Measurements from ENCODE around the gene TIMP2.
A peak's percentile ranks its signal among the peaks of the same experiment; 100 is the strongest.

TIMP2 gene

GRCh38 chr17:78857266-78857665, 67.9 kb downstream of the TIMP2 start:
- no peaks in the 10 kb centered on the region for H3K27me3 ChIP-seq (ENCODE audit: insufficient read depth, low read length)
- no peaks in the 10 kb centered on the region for H3K4me1 ChIP-seq (ENCODE audit: insufficient read depth, low read length)
- H3K9me3 ChIP-seq (ENCODE audit: insufficient read depth, low read depth, low read length): no peaks in the 10 kb centered on the region
- no peak overlapping the region for H3K4me3 ChIP-seq (ENCODE audit: low read length)
- peaks cover 11% of the 10 kb centered on the region for H3K36me3 ChIP-seq (ENCODE audit: insufficient read depth, low read length)
- H3K9ac ChIP-seq (ENCODE audit: low read depth, low read length): no peak overlapping the region
- 94% methylated on average over 14 of the region's 14 CpGs for WGBS
- no peak overlapping the region for H3K27ac ChIP-seq (ENCODE audit: low read depth, low read length)

DNA sequence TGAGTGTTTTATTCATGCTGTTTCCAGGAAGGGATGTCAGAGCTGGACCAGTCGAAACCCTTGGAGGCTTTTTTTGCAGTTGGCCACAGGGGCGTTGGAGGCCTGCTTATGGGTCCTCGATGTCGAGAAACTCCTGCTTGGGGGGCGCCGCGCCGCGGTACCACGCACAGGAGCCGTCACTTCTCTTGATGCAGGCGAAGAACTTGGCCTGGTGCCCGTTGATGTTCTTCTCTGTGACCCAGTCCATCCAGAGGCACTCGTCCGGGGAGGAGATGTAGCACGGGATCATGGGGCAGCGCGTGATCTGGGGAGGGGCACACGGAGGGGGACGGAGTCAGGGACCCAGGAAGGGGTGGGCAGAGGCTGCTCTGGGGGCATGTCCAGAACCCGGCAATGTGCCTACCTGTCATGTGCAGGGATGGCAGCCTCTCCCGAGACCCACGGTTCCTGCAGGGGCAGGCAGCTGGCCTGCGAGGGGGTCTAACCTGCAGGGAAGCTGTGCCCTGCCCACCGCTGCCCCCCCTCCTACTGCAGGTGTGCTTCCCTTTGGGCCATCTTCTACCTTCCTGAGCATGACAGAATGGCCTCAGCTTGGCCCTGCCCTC, 69.5 kb downstream of the TIMP2 start:
- Histone ChIP-seq H3K9me3 (ENCODE audit: insufficient read depth, low read depth, low read length) (no peaks in the 10 kb centered on the region), H3K9ac (ENCODE audit: low read depth, low read length) (no peak overlapping the region), H3K4me3 (ENCODE audit: low read length) (no peak overlapping the region), H3K27me3 (ENCODE audit: insufficient read depth, low read length) (no peaks in the 10 kb centered on the region), H3K4me1 (ENCODE audit: insufficient read depth, low read length) (no peaks in the 10 kb centered on the region), H3K36me3 (ENCODE audit: insufficient read depth, low read length) (peaks cover 11% of the 10 kb centered on the region), H3K27ac (ENCODE audit: low read depth, low read length) (no peak overlapping the region)
- 95% methylated on average over 25 of the region's 25 CpGs for WGBS

- Histone ChIP-seq H3K4me3 (ENCODE audit: low read length) (no peak overlapping the region), H3K27me3 (ENCODE audit: insufficient read depth, low read length) (no peaks in the 10 kb centered on the region), H3K27ac (ENCODE audit: low read depth, low read length) (no peak overlapping the region), H3K4me1 (ENCODE audit: insufficient read depth, low read length) (no peaks in the 10 kb centered on the region), H3K9me3 (ENCODE audit: insufficient read depth, low read depth, low read length) (no peaks in the 10 kb centered on the region), H3K36me3 (ENCODE audit: insufficient read depth, low read length) (peaks cover 11% of the 10 kb centered on the region), H3K9ac (ENCODE audit: low read depth, low read length) (no peak overlapping the region)
- 95% methylated on average over 8 of the region's 9 CpGs for WGBS
Observed at GRCh38 chr17:78854508-78854907, 70.7 kb downstream of the TIMP2 start.

GRCh38 chr17:78853926-78854394, 71.2 kb downstream of the TIMP2 start:
- H3K36me3 ChIP-seq (ENCODE audit: insufficient read depth, low read length): peaks cover 11% of the 10 kb centered on the region
- H3K4me1 ChIP-seq (ENCODE audit: insufficient read depth, low read length): no peaks in the 10 kb centered on the region
- no peak overlapping the region for H3K4me3 ChIP-seq (ENCODE audit: low read length)
- H3K27ac ChIP-seq (ENCODE audit: low read depth, low read length): no peak overlapping the region
- no peaks in the 10 kb centered on the region for H3K27me3 ChIP-seq (ENCODE audit: insufficient read depth, low read length)
- H3K9me3 ChIP-seq (ENCODE audit: insufficient read depth, low read depth, low read length): no peaks in the 10 kb centered on the region
- 93% methylated on average over 11 of the region's 11 CpGs for WGBS
- H3K9ac ChIP-seq (ENCODE audit: low read depth, low read length): no peak overlapping the region

- Histone ChIP-seq H3K9me3 (ENCODE audit: insufficient read depth, low read depth, low read length) (no peaks in the 10 kb centered on the region), H3K27ac (ENCODE audit: low read depth, low read length) (no peak overlapping the region), H3K4me3 (ENCODE audit: low read length) (no peak overlapping the region), H3K36me3 (ENCODE audit: insufficient read depth, low read length) (peaks cover 11% of the 10 kb centered on the region), H3K27me3 (ENCODE audit: insufficient read depth, low read length) (no peaks in the 10 kb centered on the region), H3K9ac (ENCODE audit: low read depth, low read length) (no peak overlapping the region), H3K4me1 (ENCODE audit: insufficient read depth, low read length) (no peaks in the 10 kb centered on the region)
- WGBS: 92% methylated on average over 16 of the region's 16 CpGs
Observed at GRCh38 chr17:78852709-78853121, 72.5 kb downstream of the TIMP2 start.

- Histone ChIP-seq H3K9ac (ENCODE audit: low read depth, low read length) (no peak overlapping the region), H3K27me3 (ENCODE audit: insufficient read depth, low read length) (no peaks in the 10 kb centered on the region), H3K4me1 (ENCODE audit: insufficient read depth, low read length) (no peaks in the 10 kb centered on the region), H3K36me3 (ENCODE audit: insufficient read depth, low read length) (no peaks in the 10 kb centered on the region), H3K4me3 (ENCODE audit: low read length) (no peak overlapping the region), H3K9me3 (ENCODE audit: insufficient read depth, low read depth, low read length) (no peaks in the 10 kb centered on the region), H3K27ac (ENCODE audit: low read depth, low read length) (no peak overlapping the region)
- 93% methylated on average over 5 of the region's 5 CpGs for WGBS
Observed at GRCh38 chr17:78849026-78849425, 76.2 kb downstream of the TIMP2 start.

DNA sequence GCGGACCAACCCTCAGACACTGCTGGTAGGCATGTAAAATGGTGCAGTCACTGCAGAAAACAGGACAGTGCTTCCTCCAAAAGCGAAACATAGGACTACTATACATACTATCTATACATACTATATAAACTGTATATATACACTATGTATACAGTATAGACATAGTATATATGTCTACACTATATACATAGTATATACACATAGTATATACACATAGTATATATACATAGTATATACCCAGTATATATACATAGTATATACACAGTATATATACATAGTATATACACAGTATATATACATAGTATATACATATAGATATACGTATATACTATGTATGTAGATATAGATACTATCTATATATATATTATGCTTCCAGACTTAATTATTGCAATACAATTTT, 78.1 kb downstream of the TIMP2 start:
- Histone ChIP-seq H3K4me3 (ENCODE audit: low read length) (no peak overlapping the region), H3K27ac (ENCODE audit: low read depth, low read length) (no peak overlapping the region), H3K9ac (ENCODE audit: low read depth, low read length) (no peak overlapping the region), H3K4me1 (ENCODE audit: insufficient read depth, low read length) (no peaks in the 10 kb centered on the region), H3K9me3 (ENCODE audit: insufficient read depth, low read depth, low read length) (no peaks in the 10 kb centered on the region), H3K36me3 (ENCODE audit: insufficient read depth, low read length) (no peaks in the 10 kb centered on the region), H3K27me3 (ENCODE audit: insufficient read depth, low read length) (no peaks in the 10 kb centered on the region)
- 100% methylated on average over 1 of the region's 3 CpGs for WGBS

GRCh38 chr17:78844301-78845005, 80.7 kb downstream of the TIMP2 start:
- 92% methylated on average over 9 of the region's 9 CpGs for WGBS
- H3K9ac ChIP-seq (ENCODE audit: low read depth, low read length): no peak overlapping the region
- no peaks in the 10 kb centered on the region for H3K9me3 ChIP-seq (ENCODE audit: insufficient read depth, low read depth, low read length)
- no peak overlapping the region for H3K4me3 ChIP-seq (ENCODE audit: low read length)
- no peaks in the 10 kb centered on the region for H3K36me3 ChIP-seq (ENCODE audit: insufficient read depth, low read length)
- no peaks in the 10 kb centered on the region for H3K27me3 ChIP-seq (ENCODE audit: insufficient read depth, low read length)
- no peak overlapping the region for H3K27ac ChIP-seq (ENCODE audit: low read depth, low read length)
- H3K4me1 ChIP-seq (ENCODE audit: insufficient read depth, low read length): peaks cover 4% of the 10 kb centered on the region; the same call in 1 of the 2 replicates

DNA sequence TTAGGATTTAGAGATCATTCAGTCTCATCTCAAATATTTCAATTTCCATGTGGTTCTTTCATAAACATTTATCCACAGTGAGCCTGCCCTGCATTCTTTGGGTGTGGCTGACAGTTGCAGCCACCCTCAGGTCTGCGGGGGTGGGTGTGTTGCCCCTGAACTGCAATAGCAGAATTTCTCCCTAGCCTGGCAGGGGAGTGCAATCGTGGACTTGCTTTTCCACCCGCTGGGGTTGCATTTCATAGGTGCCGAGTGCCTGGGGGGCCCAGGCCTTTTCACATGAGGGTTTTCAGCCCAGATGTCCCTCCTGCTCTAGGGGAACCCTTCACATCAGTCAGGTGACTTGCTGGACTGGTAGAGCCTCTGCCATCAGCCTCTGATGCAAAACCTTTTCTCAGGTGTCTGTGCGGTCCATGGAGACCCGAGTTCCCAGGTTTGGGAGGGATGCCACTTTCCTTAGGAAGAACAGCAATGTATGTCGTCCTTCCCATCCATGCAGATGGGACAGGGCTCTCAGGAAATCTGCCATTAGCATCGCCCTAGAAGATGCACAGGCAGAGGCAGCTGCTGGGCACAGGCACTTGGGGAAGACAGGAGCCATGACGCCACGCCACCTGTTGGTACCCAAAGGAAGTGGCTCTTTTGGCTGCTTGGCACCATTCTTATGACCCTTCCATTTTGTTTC, 82.2 kb downstream of the TIMP2 start:
- H3K9me3 ChIP-seq (ENCODE audit: insufficient read depth, low read depth, low read length): no peaks in the 10 kb centered on the region
- no peak overlapping the region for H3K4me3 ChIP-seq (ENCODE audit: low read length)
- no peak overlapping the region; the same call in 1 of the 2 replicates for H3K27ac ChIP-seq (ENCODE audit: low read depth, low read length)
- no peaks in the 10 kb centered on the region for H3K27me3 ChIP-seq (ENCODE audit: insufficient read depth, low read length)
- peaks cover 10% of the 10 kb centered on the region; the same call in 1 of the 2 replicates for H3K4me1 ChIP-seq (ENCODE audit: insufficient read depth, low read length)
- H3K36me3 ChIP-seq (ENCODE audit: insufficient read depth, low read length): no peaks in the 10 kb centered on the region
- WGBS: 65% methylated on average over 10 of the region's 10 CpGs
- H3K9ac ChIP-seq (ENCODE audit: low read depth, low read length): no peak overlapping the region

GRCh38 chr17:78840780-78841611, 84.2 kb downstream of the TIMP2 start, which contains the start of gene USP36:
Gene USP36, minus strand, starts transcription at chr17:78840814. Its CDS starts 4,451 bp downstream, at chr17:78836363.
- H3K4me1 ChIP-seq (ENCODE audit: insufficient read depth, low read length): peaks cover 10% of the 10 kb centered on the region; the same call in 1 of the 2 replicates
- peak within 1 kb of the TSS; percentile 78 for H3K4me3 ChIP-seq (ENCODE audit: low read length)
- under 1% methylated on average over 73 of the region's 74 CpGs for WGBS
- peak within 1 kb of the TSS; percentile 89 for H3K27ac ChIP-seq (ENCODE audit: low read depth, low read length)
- peaks cover 20% of the 10 kb centered on the region for H3K36me3 ChIP-seq (ENCODE audit: insufficient read depth, low read length)
- peak within 1 kb of the TSS; percentile 92 for H3K9ac ChIP-seq (ENCODE audit: low read depth, low read length)
- H3K27me3 ChIP-seq (ENCODE audit: insufficient read depth, low read length): no peaks in the 10 kb centered on the region
- no peaks in the 10 kb centered on the region for H3K9me3 ChIP-seq (ENCODE audit: insufficient read depth, low read depth, low read length)

GRCh38 chr17:78840530-78840779, 84.7 kb downstream of the TIMP2 start:
- no peaks in the 10 kb centered on the region for H3K9me3 ChIP-seq (ENCODE audit: insufficient read depth, low read depth, low read length)
- H3K27ac ChIP-seq (ENCODE audit: low read depth, low read length): peak overlapping the region; percentile 89
- H3K4me1 ChIP-seq (ENCODE audit: insufficient read depth, low read length): peaks cover 10% of the 10 kb centered on the region; the same call in 1 of the 2 replicates
- H3K27me3 ChIP-seq (ENCODE audit: insufficient read depth, low read length): no peaks in the 10 kb centered on the region
- H3K9ac ChIP-seq (ENCODE audit: low read depth, low read length): peak overlapping the region; percentile 92
- WGBS: under 1% methylated on average over 35 of the region's 35 CpGs
- H3K36me3 ChIP-seq (ENCODE audit: insufficient read depth, low read length): peaks cover 26% of the 10 kb centered on the region
- H3K4me3 ChIP-seq (ENCODE audit: low read length): peak overlapping the region; percentile 78
